Measurements from ENCODE around the gene STX4. TPM values are rescaled to one million over a fixed set of nuclear protein-coding genes. Genes with fewer than 3 reads are reported as not detected.

Gene STX4
- total and polyA plus RNA-seq, 9 of the 15 experiments (the other 6 are each of a cell fraction or from before 2014, with no cell fraction given): 3.2 to 48.0 (median 21.5) TPM

DNA sequence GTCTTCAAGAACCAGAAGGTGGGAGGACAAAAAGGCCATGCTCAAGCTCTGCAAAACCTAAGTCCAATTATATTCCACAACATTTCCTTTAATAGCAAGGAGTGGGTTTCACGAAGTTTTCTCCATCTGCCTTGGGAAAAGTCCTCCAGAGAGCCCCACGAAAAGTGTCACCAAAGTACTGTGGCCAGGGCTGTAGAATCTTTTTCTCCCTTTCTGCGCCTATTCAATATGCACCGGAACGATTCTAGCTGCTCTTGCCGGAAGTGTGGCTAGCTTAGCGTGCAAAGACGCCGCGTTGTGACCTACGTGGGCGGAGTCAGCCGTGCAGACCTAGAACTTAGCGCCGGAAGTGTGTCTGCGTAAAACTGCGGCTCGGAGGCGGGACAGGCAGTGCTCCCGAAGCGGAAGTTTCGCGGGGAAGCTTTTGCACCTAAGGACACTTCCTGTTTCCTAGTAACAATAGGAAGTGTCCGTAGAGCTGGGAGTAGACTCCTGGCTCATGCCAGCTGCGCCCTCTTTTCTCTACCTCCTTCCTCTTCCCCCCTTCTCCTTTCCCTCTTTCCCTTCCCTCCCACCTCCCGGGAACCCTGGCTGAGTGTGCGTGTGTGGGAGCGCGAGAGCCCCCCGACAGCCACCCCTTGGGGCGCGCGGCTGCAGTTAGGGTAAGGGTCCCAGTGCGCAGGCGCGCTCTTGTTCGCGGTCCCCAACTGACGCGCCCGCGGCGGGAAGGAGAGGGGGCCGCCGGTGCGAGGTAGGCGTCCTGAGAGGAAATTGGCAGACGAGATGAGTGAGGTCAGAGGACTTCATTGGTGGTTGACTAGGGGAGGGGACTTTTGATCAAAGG is 40.8 kb downstream of the STX4 start, which contains the start of the genes ZNF646 and ZNF668 (continued):
- TF ChIP-seq, protein P1, sequence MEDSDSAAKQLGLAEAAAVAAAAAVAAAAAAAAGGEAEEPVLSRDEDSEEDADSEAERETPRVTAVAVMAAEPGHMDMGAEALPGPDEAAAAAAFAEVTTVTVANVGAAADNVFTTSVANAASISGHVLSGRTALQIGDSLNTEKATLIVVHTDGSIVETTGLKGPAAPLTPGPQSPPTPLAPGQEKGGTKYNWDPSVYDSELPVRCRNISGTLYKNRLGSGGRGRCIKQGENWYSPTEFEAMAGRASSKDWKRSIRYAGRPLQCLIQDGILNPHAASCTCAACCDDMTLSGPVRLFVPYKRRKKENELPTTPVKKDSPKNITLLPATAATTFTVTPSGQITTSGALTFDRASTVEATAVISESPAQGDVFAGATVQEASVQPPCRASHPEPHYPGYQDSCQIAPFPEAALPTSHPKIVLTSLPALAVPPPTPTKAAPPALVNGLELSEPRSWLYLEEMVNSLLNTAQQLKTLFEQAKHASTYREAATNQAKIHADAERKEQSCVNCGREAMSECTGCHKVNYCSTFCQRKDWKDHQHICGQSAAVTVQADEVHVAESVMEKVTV (CRISPR knock-in tag; IDR thresholded peaks at IDR 0.05): no peak
- TF ChIP-seq SP1 (CRISPR knock-in tag; IDR thresholded peaks at IDR 0.05): peak; percentile 96
- TF ChIP-seq, protein P2, sequence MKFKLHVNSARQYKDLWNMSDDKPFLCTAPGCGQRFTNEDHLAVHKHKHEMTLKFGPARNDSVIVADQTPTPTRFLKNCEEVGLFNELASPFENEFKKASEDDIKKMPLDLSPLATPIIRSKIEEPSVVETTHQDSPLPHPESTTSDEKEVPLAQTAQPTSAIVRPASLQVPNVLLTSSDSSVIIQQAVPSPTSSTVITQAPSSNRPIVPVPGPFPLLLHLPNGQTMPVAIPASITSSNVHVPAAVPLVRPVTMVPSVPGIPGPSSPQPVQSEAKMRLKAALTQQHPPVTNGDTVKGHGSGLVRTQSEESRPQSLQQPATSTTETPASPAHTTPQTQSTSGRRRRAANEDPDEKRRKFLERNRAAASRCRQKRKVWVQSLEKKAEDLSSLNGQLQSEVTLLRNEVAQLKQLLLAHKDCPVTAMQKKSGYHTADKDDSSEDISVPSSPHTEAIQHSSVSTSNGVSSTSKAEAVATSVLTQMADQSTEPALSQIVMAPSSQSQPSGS (CRISPR knock-in tag; IDR thresholded peaks at IDR 0.05): no peak
- TF ChIP-seq RB1 (IDR thresholded peaks at IDR 0.05; ENCODE audit: low read depth): peak; percentile 63
- TF ChIP-seq PCBP2 (IDR thresholded peaks at IDR 0.05; ENCODE audit: low read depth, low read length, poor library complexity, severe bottlenecking): no peak
- TF ChIP-seq, protein P3, sequence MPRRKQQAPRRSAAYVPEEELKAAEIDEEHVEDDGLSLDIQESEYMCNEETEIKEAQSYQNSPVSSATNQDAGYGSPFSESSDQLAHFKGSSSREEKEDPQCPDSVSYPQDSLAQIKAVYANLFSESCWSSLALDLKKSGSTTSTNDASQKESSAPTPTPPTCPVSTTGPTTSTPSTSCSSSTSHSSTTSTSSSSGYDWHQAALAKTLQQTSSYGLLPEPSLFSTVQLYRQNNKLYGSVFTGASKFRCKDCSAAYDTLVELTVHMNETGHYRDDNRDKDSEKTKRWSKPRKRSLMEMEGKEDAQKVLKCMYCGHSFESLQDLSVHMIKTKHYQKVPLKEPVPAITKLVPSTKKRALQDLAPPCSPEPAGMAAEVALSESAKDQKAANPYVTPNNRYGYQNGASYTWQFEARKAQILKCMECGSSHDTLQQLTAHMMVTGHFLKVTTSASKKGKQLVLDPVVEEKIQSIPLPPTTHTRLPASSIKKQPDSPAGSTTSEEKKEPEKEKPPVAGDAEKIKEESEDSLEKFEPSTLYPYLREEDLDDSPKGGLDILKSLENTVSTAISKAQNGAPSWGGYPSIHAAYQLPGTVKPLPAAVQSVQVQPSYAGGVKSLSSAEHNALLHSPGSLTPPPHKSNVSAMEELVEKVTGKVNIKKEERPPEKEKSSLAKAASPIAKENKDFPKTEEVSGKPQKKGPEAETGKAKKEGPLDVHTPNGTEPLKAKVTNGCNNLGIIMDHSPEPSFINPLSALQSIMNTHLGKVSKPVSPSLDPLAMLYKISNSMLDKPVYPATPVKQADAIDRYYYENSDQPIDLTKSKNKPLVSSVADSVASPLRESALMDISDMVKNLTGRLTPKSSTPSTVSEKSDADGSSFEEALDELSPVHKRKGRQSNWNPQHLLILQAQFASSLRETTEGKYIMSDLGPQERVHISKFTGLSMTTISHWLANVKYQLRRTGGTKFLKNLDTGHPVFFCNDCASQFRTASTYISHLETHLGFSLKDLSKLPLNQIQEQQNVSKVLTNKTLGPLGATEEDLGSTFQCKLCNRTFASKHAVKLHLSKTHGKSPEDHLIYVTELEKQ (CRISPR knock-in tag; IDR thresholded peaks at IDR 0.05): no peak
- TF ChIP-seq, protein P4, sequence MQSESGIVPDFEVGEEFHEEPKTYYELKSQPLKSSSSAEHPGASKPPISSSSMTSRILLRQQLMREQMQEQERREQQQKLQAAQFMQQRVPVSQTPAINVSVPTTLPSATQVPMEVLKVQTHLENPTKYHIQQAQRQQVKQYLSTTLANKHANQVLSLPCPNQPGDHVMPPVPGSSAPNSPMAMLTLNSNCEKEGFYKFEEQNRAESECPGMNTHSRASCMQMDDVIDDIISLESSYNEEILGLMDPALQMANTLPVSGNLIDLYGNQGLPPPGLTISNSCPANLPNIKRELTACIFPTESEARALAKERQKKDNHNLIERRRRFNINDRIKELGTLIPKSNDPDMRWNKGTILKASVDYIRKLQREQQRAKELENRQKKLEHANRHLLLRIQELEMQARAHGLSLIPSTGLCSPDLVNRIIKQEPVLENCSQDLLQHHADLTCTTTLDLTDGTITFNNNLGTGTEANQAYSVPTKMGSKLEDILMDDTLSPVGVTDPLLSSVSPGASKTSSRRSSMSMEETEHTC (IDR thresholded peaks at IDR 0.05): no peak
- no peak for TF ChIP-seq ZNF561 (CRISPR knock-in tag; conservative IDR thresholded peaks at IDR 0.05)
- no peak for TF ChIP-seq ZNF785 (CRISPR knock-in tag; IDR thresholded peaks at IDR 0.05)
- peak; percentile 58 for TF ChIP-seq MBD2 (IDR thresholded peaks at IDR 0.05; ENCODE audit: borderline replicate concordance, low read depth)
- peak; percentile 10 for TF ChIP-seq MEIS2 (IDR thresholded peaks at IDR 0.05; ENCODE audit: partially characterized antibody)
- TF ChIP-seq NCOA6 (IDR thresholded peaks at IDR 0.05): no peak
- TF ChIP-seq, protein P5, sequence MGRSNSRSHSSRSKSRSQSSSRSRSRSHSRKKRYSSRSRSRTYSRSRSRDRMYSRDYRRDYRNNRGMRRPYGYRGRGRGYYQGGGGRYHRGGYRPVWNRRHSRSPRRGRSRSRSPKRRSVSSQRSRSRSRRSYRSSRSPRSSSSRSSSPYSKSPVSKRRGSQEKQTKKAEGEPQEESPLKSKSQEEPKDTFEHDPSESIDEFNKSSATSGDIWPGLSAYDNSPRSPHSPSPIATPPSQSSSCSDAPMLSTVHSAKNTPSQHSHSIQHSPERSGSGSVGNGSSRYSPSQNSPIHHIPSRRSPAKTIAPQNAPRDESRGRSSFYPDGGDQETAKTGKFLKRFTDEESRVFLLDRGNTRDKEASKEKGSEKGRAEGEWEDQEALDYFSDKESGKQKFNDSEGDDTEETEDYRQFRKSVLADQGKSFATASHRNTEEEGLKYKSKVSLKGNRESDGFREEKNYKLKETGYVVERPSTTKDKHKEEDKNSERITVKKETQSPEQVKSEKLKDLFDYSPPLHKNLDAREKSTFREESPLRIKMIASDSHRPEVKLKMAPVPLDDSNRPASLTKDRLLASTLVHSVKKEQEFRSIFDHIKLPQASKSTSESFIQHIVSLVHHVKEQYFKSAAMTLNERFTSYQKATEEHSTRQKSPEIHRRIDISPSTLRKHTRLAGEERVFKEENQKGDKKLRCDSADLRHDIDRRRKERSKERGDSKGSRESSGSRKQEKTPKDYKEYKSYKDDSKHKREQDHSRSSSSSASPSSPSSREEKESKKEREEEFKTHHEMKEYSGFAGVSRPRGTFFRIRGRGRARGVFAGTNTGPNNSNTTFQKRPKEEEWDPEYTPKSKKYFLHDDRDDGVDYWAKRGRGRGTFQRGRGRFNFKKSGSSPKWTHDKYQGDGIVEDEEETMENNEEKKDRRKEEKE (IDR thresholded peaks at IDR 0.05; ENCODE audit: borderline replicate concordance in 1 of 2, control insufficient read depth in 1 of 2, low read depth in 2 of 2, low read length in 1 of 2): peak in 1 of 2 experiments; percentile 97; a peak in 2 of 4 replicates
- no peak for TF ChIP-seq CBX8 (IDR thresholded peaks at IDR 0.05; ENCODE audit: borderline replicate concordance, extremely low read depth, low read depth, low read length, poor library complexity, severe bottlenecking)

Data from K562 (cell line).